Endothelial cell of hepatic sinusoid (primary cell): ENCODE measurements around the gene XPNPEP2.

Source experiments
- in situ Hi-C: cut with HindIII; loops from 2 replicates; pipeline ENCODE4 v1.10.0; 2017; ENCODE audit warnings: low sequenced_read_pairs

The XPNPEP2 gene

GRCh38 chrX:129746557-129747470, 8.0 kb downstream of the XPNPEP2 start:
- in situ Hi-C loops: no loop called here

DNA sequence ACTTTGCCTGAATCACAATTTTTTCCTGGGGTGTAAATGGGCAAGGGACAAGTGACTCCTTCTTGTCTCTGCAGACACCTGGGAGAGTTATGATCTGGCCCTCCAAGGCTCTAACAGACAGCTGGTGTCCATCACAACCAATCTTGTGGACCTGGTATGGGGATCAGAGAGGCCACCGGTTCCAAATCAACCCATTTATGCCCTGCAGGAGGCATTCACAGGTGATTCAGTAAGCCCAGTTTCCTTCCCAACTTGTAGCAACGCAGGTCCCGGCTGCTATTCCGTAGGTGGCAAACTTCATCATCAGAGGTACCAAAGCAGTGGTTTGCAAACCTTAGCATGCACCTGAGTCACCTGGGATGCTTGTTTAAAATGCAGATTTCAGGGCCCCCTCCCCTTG, 8.8 kb downstream of the XPNPEP2 start:
- in situ Hi-C loops: no loop called here

GRCh38 chrX:129748305-129748704, 9.5 kb downstream of the XPNPEP2 start:
- in situ Hi-C loops: no loop called here

- in situ Hi-C loops: no loop called here
These were observed 10.3 kb downstream of the XPNPEP2 start for GRCh38 chrX:129749069-129749468.

DNA sequence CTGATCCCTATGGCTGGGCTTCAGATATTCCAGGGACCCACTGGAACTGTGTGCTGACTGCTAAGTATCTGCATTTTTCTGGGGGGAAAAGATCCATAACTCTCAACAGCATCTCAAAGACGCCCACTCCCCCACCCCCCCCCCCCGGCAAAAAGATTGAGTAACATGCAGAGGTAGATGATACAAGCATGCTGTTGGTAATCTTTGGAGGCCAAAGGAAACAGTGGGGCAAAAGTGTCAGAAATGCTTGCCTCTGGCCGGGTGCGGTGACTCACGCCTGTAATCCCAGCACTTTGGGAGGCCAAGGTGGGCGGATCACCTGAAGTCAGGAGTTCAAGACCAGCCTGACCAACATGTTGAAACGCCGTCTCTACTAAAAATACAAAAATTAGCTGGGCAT, 12.2 kb downstream of the XPNPEP2 start:
- in situ Hi-C loops: no loop called here

DNA sequence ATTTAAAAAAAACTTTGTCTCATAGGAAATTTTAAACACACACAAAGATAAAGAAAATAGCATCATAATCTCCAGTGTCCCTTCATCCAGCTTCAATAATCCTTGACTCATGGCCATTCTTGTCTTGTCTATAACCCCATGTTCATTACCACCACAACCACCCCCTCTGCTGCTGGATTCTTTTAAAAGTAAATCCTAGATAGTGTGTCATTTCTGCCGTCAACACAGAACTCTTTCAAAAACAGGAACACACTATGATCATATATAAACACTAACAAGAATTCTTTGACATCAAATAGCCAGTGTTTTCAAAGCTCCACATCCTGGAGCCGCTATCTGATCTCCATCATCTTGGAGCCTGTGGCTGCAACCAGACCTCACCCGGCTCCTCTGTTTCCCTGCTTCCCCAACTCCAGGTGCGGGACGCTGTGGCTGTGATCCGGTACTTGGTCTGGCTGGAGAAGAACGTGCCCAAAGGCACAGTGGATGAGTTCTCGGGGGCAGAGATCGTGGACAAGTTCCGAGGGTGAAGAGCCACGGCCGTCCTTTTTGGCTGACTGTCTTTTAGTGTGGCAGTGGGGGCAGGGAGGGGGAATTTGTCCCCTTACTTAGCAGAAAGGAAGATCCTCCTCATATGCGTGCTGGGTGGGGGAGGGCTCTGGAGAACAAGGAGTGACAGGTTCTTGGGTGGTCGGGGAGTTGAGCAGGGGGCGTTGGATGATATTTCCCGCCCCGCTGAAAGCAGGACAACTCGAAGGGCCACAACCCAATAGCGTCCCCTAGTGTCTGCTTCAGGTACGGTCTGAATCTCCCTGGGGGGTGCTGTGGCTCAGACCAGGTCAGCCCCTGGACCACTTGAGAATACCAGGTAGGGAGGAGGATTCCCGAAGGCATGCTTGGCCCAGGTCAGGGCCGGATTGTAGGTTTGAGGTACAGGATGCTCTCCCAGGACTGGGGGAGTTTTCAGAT, 15.6 kb downstream of the XPNPEP2 start:
- in situ Hi-C loops: no loop called here

DNA sequence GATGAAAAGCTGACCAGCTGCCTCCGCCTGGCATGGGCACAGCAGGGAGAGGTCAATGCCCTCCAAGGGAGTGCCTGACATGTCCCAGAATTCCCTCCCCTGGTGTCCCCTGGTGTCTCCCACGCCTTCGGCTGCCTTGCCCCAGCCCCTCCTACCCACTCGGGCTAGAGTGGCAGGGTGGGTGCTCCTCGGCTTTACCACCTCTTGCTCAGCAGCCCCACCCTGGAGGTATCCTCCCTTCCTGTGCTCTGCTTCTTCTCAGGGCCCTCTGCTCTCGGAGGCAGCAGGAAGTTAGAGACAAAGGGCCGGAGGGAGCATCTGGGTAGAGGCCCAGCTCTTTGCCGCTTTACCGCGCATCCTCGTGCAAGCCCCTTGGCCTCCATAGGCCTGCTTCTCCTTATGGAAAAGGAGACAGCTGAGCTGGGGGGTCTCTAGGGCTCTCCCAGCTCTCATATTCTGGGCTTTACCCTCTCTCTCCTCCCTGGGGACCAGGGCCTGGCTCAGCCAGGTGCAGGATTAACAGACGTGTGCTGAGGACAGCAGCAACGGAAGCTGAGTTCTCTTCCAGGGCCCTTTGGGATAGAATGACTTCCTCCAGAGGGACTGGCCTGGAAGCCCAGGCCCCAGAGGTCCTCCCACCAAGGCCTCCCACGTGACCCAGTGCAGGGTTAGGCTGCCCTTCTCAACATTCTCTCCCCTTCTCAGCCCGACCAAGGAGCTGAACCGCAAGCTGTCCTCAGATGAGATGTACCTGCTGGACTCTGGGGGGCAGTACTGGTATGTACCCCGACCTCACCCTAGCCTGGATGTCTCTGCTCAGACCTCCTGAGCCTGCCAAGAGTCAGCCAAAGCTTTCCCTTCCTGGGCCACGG, 17.2 kb downstream of the XPNPEP2 start:
- in situ Hi-C loops: no loop called here

DNA sequence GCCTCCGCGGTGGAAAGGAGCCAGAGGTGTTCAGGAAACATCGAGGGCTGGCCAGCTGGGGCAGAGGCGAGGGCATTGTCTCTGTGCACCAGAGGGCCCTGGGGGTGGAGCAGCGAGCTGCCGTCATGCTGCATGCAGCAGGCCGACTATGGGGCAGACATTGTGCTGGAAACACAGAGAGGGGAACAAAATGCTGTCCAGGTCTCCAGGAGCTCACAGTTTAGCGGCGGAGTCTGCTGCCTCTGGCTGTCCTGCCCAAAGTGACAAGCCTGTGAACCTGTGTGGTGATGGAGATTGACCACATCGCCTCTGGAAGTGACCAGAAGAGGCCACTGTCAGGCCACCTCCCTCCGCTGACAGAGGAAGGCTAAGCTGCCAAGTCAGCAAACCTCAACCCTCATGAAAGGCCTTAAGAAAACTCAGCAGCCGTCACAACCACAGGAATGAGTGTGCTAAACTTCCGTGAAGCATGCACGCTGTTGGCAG, 20.8 kb downstream of the XPNPEP2 start:
- in situ Hi-C loops: no loop called here

- in situ Hi-C loops: no loop called here
These were observed 21.4 kb downstream of the XPNPEP2 start for GRCh38 chrX:129760155-129760554.

DNA sequence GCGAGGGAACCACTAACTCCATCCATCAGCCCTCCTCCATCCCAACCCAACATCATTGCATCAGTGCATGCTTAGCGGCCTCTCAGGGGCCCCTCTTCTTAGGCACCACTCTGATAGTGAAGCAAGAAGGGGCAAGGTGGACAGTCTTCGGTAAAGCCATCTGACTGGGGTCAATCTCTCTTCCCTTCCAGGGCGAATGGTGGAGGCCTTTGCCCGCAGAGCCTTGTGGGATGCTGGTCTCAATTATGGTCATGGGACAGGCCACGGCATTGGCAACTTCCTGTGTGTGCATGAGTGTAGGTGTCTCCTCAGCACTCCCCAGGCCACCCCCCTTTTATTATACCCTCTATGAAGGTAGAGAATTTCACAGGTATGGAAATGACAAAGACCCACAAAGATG, 22.2 kb downstream of the XPNPEP2 start:
- in situ Hi-C loops: no loop called here

- in situ Hi-C loops: no loop called here
These were observed 22.8 kb downstream of the XPNPEP2 start for GRCh38 chrX:129761596-129761995.

DNA sequence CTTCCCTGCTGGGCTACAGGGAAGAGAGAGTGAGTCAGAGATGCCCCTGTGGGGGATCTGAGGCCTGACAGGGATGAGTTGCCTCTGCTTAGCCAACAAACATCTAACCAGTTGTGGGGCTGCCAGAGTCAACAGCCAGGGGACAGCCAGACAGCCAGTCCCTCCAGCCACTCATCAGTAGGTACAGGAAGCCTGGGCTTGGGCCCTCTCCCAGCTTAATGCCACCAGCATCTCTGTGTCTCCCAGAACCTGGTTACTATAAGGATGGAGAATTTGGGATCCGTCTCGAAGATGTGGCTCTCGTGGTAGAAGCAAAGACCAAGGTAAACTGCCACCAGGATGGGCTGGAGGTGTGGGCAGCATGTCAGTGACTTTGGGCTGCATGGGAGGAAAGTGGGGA, 23.7 kb downstream of the XPNPEP2 start:
- in situ Hi-C loops: no loop called here

DNA sequence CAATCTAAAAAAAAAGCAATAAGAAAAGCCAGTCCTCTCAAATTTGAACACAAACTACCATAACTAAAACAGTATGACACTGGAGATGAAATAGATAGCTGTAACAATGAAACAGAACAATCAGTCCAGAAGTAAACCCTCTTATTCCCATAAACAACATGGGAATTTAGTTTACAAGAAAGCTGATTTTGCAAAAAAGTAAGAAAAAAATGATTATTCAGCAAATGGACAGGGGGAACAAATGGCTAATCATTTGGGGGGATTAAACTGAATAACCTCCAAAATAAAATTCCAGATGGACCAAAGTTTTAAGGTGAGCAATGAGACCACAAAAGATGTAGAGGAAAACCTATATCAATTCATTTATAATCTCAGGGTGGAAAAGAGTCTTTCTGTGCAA, 24.9 kb downstream of the XPNPEP2 start:
- in situ Hi-C loops: no loop called here

GRCh38 chrX:129768186-129768585, 29.4 kb downstream of the XPNPEP2 start:
- in situ Hi-C loops: no loop called here

GRCh38 chrX:129768586-129769466, 30.0 kb downstream of the XPNPEP2 start:
- in situ Hi-C loops: no loop called here

- in situ Hi-C loops: no loop called here
These were observed 30.8 kb downstream of the XPNPEP2 start for GRCh38 chrX:129769467-129770154.

DNA sequence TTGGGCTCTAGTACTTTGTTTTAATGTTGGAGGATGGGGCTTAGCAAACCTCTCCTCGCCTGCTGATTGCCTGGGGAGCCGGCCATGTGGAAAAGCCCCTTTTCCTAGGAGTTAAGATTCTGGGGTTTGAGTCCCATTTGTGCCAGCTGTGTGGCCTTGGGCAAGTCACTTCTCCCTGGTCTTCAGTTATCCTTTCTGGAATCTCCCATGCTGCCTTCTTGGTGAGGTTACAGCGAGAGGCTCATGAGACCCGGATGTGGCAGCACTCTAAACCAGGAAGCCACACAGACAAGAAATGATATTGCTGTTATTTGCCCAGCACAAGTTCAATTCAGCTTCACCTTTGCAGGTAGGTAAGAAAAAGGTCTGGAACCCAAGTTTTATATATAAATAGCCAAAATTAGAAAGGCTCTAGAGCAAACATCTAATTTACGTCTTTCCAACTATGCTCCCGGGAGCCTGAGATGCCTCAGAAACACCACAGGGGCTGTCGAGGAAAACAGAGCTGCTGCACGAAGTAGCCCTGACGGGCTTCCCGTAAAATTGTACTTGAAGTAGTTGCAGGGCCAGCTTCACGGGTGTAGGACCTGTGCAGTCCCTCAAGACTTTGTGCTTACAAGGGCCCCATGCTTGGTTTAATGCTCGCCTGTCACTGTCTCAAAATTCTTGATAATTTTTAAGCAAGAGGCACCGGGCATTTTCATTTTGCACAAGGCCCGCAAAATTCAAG, 32.7 kb downstream of the XPNPEP2 start:
- in situ Hi-C loops: no loop called here

DNA sequence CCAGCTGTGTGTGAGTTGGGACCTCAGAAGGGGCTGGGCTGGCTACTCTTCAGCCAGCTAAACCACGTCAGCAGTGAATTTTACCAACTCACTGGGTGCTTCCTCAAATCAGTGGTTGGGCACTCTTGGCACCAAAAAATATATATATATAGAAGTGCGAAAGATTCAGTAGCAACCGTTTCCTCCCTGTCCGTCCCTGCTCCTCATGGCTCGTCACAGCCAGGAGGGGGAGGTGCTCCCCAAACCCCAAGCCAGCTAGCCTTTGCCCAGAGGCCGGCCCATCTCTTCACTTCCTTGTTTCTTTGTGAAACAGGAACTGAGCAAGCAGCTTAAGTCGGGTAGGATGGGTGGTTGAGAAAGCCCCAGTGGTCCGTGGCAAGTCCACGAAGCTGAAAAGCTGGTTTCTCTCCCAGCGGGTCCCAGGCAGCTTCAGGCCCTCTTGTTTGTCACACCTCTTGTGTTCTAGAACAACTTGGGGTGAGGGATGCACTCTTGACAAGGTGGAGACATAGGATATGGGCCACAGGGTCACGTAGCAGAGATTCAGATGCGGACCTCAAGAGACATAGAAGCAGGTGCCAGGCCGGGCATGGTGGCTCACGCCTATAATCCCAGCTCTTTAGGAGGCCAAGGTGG, 34.1 kb downstream of the XPNPEP2 start:
- in situ Hi-C loops: no loop called here
